ENCODE results near the gene DPYSL4. TPM values are rescaled to one million over a fixed set of nuclear protein-coding genes. Genes with fewer than 3 reads are reported as not detected.

The DPYSL4 gene
- total RNA-seq, 4 donors from 2014 or later = 0.79 TPM; not detected in 3

GRCh38 chr10:132202070-132202970, 15.6 kb downstream of the DPYSL4 start:
- H3K4me3 ChIP-seq = no peak overlapping the region
- TF ChIP-seq EP300 (IDR thresholded peaks at IDR 0.05; ENCODE audit: low read depth) = no peak
- TF ChIP-seq, protein P1, sequence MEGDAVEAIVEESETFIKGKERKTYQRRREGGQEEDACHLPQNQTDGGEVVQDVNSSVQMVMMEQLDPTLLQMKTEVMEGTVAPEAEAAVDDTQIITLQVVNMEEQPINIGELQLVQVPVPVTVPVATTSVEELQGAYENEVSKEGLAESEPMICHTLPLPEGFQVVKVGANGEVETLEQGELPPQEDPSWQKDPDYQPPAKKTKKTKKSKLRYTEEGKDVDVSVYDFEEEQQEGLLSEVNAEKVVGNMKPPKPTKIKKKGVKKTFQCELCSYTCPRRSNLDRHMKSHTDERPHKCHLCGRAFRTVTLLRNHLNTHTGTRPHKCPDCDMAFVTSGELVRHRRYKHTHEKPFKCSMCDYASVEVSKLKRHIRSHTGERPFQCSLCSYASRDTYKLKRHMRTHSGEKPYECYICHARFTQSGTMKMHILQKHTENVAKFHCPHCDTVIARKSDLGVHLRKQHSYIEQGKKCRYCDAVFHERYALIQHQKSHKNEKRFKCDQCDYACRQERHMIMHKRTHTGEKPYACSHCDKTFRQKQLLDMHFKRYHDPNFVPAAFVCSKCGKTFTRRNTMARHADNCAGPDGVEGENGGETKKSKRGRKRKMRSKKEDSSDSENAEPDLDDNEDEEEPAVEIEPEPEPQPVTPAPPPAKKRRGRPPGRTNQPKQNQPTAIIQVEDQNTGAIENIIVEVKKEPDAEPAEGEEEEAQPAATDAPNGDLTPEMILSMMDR (IDR thresholded peaks at IDR 0.05) = no peak
- TF ChIP-seq POLR2AphosphoS5 (IDR thresholded peaks at IDR 0.05) = no peak
- in situ Hi-C loops (cut with MboI; ENCODE audit: low pct_ligation_motif_present in 1 of 4, low pct_unique_long_range_greater_than_20kb in 1 of 4, low sequenced_read_pairs in 3 of 4) = loop anchor here in 1 of 4 donors (25.0 kb wide), 1 partner anchor 260 kb away; no protein-coding TSS in a partner anchor
- no peaks in the 10 kb centered on the region for H3K4me1 ChIP-seq
- no peaks in the 10 kb centered on the region for H3K36me3 ChIP-seq
- DNase-seq = no peak
- 89% methylated on average over 31 of the region's 48 CpGs; no CpG with 5 or more reads in 1 of the 2 donors for WGBS, 2 donors (ENCODE audit: low coverage in 1 of 2)
- H3K27me3 ChIP-seq = no peaks in the 10 kb centered on the region
- no peak overlapping the region for H3K27ac ChIP-seq
- H3K9me3 ChIP-seq = no peaks in the 10 kb centered on the region
- intact Hi-C loops (cut with DNase I; ENCODE audit: low total_unique reads) = no loop called here

DNA sequence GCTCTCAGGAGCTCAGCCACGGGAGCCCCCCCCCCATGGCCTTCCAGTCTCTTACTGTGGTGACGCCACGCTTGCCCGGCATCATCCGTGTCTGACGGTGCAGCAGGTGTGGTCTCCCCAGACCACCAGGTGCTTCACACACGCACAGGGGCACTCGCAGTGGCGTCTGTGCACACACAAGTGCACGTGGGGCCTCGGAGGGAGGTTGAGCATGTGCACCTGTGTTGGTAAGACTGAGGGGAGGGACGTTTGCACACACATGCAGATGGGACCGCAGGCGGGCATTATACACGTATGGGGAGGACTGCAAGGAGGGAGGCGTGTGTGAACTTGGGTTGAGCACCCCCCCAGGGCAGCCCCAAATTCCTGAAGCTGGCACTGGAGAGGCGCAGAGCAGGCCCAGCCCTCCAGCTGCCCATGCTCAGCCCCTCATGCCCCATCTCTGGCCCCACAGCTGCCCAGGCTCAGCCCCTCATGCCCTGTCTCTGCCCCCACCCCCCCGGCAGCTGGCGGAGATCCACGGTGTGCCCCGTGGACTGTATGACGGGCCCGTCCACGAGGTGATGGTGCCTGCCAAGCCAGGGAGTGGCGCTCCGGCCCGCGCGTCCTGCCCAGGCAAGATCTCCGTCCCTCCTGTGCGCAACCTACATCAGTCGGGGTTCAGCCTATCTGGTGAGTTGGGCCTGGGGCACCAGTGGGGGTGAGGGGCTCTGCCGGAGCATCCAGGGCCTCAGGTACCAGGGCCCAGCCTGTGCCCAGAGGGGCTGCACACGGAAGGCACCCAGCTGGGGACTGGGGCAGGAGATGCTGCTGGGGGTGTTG, 16.7 kb downstream of the DPYSL4 start:
- H3K9me3 ChIP-seq = no peaks in the 10 kb centered on the region
- no peak overlapping the region for H3K27ac ChIP-seq
- WGBS, 2 donors (ENCODE audit: low coverage in 1 of 2) = 77% methylated on average over 27 of the region's 34 CpGs; no CpG with 5 or more reads in 1 of the 2 donors
- no peaks in the 10 kb centered on the region for H3K36me3 ChIP-seq
- no peaks in the 10 kb centered on the region for H3K27me3 ChIP-seq
- TF ChIP-seq EP300 (IDR thresholded peaks at IDR 0.05; ENCODE audit: low read depth) = no peak
- TF ChIP-seq POLR2A (IDR thresholded peaks at IDR 0.05) = no peak
- no peak for TF ChIP-seq POLR2AphosphoS5 (IDR thresholded peaks at IDR 0.05)
- TF ChIP-seq, protein P1 (IDR thresholded peaks at IDR 0.05) = no peak
- no peak overlapping the region for H3K4me3 ChIP-seq
- no peak for DNase-seq
- in situ Hi-C loops (cut with MboI; ENCODE audit: low pct_ligation_motif_present in 1 of 4, low pct_unique_long_range_greater_than_20kb in 1 of 4, low sequenced_read_pairs in 3 of 4) (loop anchor here in 1 of 4 donors (25.0 kb wide), 1 partner anchor 259 kb away; no protein-coding TSS in a partner anchor), intact Hi-C loops (cut with DNase I; ENCODE audit: low total_unique reads) (no loop called here)
- no peaks in the 10 kb centered on the region for H3K4me1 ChIP-seq

DNA sequence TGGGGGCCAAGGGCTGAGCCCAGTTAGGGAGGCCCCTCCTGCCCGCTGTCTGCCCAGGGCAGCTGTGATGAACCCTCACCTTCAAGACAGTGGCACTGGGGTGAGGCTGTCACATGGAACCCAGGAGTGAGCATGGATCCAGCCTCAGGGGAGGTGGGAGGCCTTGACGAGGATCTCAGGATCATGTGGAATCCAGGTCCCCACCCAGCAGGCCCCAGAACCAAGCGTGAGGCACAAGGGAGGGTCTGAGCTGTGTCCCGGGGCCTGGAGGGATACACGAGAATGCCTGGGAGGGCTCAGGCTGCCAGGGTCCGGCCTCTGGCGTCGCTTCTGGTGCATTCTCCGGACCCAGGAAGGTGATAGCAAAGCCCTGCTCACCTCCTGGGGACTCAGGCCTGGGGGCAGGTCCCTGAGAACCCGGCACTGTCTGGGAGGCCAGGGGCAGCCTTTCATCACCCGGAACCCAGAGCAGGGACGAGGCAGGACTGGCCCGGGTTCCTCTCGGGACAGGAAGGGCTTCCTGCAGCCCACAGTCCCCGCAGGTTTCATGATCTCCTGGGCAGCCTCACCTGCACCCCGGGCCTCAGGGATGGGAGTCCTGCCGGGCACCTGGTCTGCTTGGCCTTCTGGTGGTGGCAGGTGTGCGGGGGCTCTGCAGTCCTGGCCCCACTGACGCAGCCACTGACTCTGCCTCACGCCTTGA, 17.5 kb downstream of the DPYSL4 start:
- Histone ChIP-seq H3K27me3 (no peaks in the 10 kb centered on the region), H3K4me3 (no peak overlapping the region), H3K27ac (no peak overlapping the region), H3K9me3 (no peaks in the 10 kb centered on the region), H3K36me3 (no peaks in the 10 kb centered on the region), H3K4me1 (no peaks in the 10 kb centered on the region)
- 75 to 83% methylated on average over 7 to 18 of the region's 20 CpGs for WGBS, 2 donors (ENCODE audit: low coverage in 1 of 2)
- DNase-seq = no peak
- no peak for TF ChIP-seq POLR2A (IDR thresholded peaks at IDR 0.05)
- TF ChIP-seq, protein P1 (IDR thresholded peaks at IDR 0.05) = no peak
- TF ChIP-seq POLR2AphosphoS5 (IDR thresholded peaks at IDR 0.05) = no peak
- TF ChIP-seq EP300 (IDR thresholded peaks at IDR 0.05; ENCODE audit: low read depth) = no peak
- intact Hi-C loops (cut with DNase I; ENCODE audit: low total_unique reads) = no loop called here
- in situ Hi-C loops (cut with MboI; ENCODE audit: low pct_ligation_motif_present in 1 of 4, low pct_unique_long_range_greater_than_20kb in 1 of 4, low sequenced_read_pairs in 3 of 4) = loop anchor here in 1 of 4 donors (25.0 kb wide), 1 partner anchor 258 kb away; no protein-coding TSS in a partner anchor
